ENCODE data around the gene CTPS1.

Gene CTPS1

GRCh38 chr1:41024953-41025352 lies 45.5 kb downstream of the CTPS1 start:
- no peak for DNase-seq (ENCODE audit: low spot score)

GRCh38 chr1:41025979-41026819 lies 46.7 kb downstream of the CTPS1 start:
- DNase-seq (ENCODE audit: low spot score): no peak

- DNase-seq (ENCODE audit: low spot score): no peak
These were observed 48.6 kb downstream of the CTPS1 start for GRCh38 chr1:41028034-41028642.

GRCh38 chr1:41030872-41031616 lies 51.5 kb downstream of the CTPS1 start:
- DNase-seq (ENCODE audit: low spot score): no peak

- no peak for DNase-seq (ENCODE audit: low spot score)
These were observed 52.7 kb downstream of the CTPS1 start for GRCh38 chr1:41032147-41032546.

GRCh38 chr1:41033272-41033671 lies 53.8 kb downstream of the CTPS1 start:
- DNase-seq (ENCODE audit: low spot score): no peak

- no peak for DNase-seq (ENCODE audit: low spot score)
These were observed 57.8 kb downstream of the CTPS1 start for GRCh38 chr1:41037116-41037903.

- DNase-seq (ENCODE audit: low spot score): no peak
These were observed 58.6 kb downstream of the CTPS1 start for GRCh38 chr1:41038110-41038509.

- DNase-seq (ENCODE audit: low spot score): no peak
These were observed 62.2 kb downstream of the CTPS1 start for GRCh38 chr1:41041614-41042270.

GRCh38 chr1:41044187-41044586 lies 64.7 kb downstream of the CTPS1 start:
- no peak for DNase-seq (ENCODE audit: low spot score)

GRCh38 chr1:41045740-41046139 lies 66.2 kb downstream of the CTPS1 start:
- DNase-seq (ENCODE audit: low spot score): no peak

GRCh38 chr1:41046347-41046775 lies 66.9 kb downstream of the CTPS1 start:
- DNase-seq (ENCODE audit: low spot score): no peak

GRCh38 chr1:41048540-41048939 lies 69.0 kb downstream of the CTPS1 start:
- DNase-seq (ENCODE audit: low spot score): no peak

GRCh38 chr1:41051022-41051421 lies 71.5 kb downstream of the CTPS1 start:
- no peak for DNase-seq (ENCODE audit: low spot score)

GRCh38 chr1:41053316-41053715 lies 73.8 kb downstream of the CTPS1 start:
- DNase-seq (ENCODE audit: low spot score): no peak

- no peak for DNase-seq (ENCODE audit: low spot score)
These were observed 77.4 kb downstream of the CTPS1 start for GRCh38 chr1:41056907-41057306.

All from RKO (cell line).